ENCODE data around the gene BTBD17.

BTBD17 gene

DNA sequence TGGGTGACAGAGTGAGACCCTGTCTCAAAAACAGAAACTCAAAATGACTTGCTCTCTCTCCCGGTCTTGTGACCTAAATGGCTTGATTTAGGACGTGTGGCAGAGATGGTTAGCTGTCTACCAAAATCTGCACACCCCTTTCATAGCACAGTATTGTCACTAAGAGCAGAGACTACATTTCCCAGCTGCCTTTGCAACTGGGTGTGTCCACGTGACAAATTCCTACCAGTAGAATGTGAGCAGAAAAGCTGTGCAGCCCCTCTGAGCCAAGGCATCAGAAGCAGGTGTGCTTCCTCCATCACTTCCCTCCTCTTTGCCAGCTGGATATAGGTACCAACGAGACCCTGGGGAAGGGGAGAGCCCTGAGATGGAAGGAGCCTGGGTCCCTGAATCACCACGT lies 31.2 kb upstream of the BTBD17 start:
- H3K36me3 ChIP-seq (ENCODE audit: control insufficient read depth, insufficient read depth, low read length) = no peaks in the 10 kb centered on the region
- no peaks in the 10 kb centered on the region for H3K27me3 ChIP-seq (ENCODE audit: control insufficient read depth, insufficient read depth, low read length)
- no peak overlapping the region for H3K4me2 ChIP-seq (ENCODE audit: low read length)
- H3K27ac ChIP-seq = no peak overlapping the region
- H3K4me3 ChIP-seq (ENCODE audit: low read depth, low read length) = no peak overlapping the region
- peaks cover 10% of the 10 kb centered on the region for H3K4me1 ChIP-seq
- no peak overlapping the region for H3K9ac ChIP-seq
- H3K9me3 ChIP-seq (ENCODE audit: control insufficient read depth, low read length) = no peaks in the 10 kb centered on the region
- H3K79me2 ChIP-seq = no peaks in the 10 kb centered on the region
- H2AFZ ChIP-seq = no peak overlapping the region
- TF ChIP-seq, protein P1, sequence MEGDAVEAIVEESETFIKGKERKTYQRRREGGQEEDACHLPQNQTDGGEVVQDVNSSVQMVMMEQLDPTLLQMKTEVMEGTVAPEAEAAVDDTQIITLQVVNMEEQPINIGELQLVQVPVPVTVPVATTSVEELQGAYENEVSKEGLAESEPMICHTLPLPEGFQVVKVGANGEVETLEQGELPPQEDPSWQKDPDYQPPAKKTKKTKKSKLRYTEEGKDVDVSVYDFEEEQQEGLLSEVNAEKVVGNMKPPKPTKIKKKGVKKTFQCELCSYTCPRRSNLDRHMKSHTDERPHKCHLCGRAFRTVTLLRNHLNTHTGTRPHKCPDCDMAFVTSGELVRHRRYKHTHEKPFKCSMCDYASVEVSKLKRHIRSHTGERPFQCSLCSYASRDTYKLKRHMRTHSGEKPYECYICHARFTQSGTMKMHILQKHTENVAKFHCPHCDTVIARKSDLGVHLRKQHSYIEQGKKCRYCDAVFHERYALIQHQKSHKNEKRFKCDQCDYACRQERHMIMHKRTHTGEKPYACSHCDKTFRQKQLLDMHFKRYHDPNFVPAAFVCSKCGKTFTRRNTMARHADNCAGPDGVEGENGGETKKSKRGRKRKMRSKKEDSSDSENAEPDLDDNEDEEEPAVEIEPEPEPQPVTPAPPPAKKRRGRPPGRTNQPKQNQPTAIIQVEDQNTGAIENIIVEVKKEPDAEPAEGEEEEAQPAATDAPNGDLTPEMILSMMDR (IDR thresholded peaks at IDR 0.05) = no peak

DNA sequence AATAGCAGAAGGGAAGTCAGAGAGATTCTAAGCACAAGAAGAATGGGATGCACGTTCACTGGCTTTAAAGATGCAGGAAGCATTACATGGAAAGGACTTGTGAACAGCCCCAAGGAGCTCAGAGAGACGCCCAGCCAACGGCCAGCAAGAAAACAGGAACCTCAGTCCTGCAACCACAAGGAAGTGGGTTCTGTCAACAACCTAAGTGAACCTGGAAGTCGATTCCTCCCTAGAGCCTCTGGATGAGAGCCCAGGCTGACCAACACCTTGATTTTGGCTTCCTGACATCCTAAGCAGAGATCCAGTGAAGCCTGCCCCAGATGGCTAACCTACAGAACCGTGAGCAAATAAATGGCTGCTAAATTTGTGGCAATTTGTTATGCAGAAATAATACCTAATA lies 30.1 kb upstream of the BTBD17 start:
- Histone ChIP-seq H3K27me3 (ENCODE audit: control insufficient read depth, insufficient read depth, low read length) (no peaks in the 10 kb centered on the region), H3K9ac (no peak overlapping the region), H3K4me1 (peaks cover 10% of the 10 kb centered on the region), H3K9me3 (ENCODE audit: control insufficient read depth, low read length) (no peaks in the 10 kb centered on the region), H3K4me2 (ENCODE audit: low read length) (no peak overlapping the region), H3K36me3 (ENCODE audit: control insufficient read depth, insufficient read depth, low read length) (no peaks in the 10 kb centered on the region), H3K4me3 (ENCODE audit: low read depth, low read length) (no peak overlapping the region), H3K27ac (no peak overlapping the region), H2AFZ (no peak overlapping the region), H3K79me2 (no peaks in the 10 kb centered on the region)
- TF ChIP-seq, protein P1 (IDR thresholded peaks at IDR 0.05) = no peak

DNA sequence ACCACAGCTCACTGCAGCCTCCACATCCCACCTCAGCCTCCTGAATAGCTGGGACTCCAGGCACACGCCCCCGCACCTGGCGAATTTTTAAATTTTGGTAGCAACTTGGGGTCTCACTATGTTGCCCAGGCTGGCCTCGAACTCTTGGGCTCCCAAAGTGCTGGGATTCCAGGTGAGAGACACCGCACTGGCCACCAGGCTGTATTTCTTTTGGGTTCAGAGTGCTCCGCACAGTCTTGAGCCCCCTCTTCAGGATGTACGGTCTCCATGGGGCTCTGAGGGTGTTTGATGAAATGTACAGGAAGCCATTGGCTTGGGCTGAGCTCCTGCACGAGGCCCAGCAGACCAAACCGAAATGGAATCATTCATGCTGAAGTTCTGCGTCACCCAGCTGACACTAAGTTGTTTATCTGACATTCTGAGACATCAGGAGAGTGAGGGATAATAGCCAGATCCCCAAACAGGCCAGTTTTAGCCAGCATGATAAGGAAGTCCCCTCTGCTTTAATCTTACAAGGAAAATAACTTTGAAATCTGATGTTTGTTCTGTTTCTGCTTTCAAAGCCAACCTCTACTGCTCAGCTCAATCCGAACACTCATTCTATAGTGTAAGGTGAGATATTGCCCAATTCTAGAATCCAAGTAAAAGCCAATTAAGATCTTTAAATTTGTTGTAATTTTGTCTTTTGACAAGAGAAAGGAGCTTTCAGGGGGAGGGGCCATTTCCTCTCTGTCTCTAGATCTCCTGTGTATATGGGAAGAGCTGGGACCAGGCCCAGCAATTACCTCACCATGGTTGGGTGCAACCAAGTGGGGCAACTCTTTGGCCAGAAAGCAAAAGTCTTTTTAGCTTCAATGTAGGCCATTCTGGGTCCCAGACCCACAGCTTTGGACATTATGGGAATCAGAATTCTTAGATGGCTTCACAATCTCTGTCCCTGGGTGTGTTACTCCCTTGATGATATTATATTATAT lies 29.3 kb upstream of the BTBD17 start:
- Histone ChIP-seq H3K9me3 (ENCODE audit: control insufficient read depth, low read length) (no peaks in the 10 kb centered on the region), H3K4me2 (ENCODE audit: low read length) (no peak overlapping the region), H3K27me3 (ENCODE audit: control insufficient read depth, insufficient read depth, low read length) (no peaks in the 10 kb centered on the region), H2AFZ (no peak overlapping the region), H3K27ac (no peak overlapping the region), H3K4me3 (ENCODE audit: low read depth, low read length) (no peak overlapping the region), H3K4me1 (peaks cover 10% of the 10 kb centered on the region), H3K79me2 (no peaks in the 10 kb centered on the region), H3K36me3 (ENCODE audit: control insufficient read depth, insufficient read depth, low read length) (no peaks in the 10 kb centered on the region), H3K9ac (no peak overlapping the region)
- TF ChIP-seq, protein P1 (IDR thresholded peaks at IDR 0.05) = no peak

DNA sequence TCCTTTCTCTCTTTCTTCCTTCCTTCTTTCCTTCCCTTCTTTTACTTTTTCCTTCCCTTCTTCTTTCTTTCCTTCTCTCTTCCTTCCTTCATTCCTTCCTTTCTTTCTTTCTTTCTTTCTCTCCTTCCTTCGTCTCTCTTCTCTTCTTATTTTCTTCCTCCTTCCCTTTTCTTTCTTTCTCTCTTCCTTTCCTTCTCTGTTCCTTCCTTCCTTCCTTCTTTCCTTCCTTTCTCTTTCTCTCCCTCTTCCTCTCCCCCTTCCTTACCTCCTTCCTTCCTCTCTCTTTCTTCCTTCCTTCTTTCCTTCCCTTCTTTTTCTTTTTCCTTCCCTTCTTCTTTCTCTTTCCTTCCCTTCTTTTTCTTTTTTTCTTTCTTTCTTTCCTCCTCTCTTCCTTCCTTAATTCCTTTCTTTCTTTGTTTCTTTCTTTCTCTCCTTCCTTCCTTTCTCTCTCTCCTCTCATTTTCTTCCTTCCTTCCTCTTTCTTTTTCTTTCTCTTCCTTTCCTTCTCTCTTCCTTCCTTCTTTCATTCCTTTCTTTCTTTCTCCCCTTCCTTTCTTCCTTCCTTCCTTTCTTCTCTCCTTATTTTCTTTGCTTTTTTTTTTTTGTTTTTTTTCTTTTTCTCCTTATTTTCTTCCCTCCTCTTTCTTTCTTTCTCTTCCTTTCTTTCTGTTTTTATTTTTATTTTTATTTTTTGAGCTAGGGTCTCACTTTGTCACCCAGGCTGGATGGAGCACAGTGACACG lies 28.4 kb upstream of the BTBD17 start:
- Histone ChIP-seq H3K4me1 (peaks cover 4% of the 10 kb centered on the region), H3K9me3 (ENCODE audit: control insufficient read depth, low read length) (no peaks in the 10 kb centered on the region), H3K27me3 (ENCODE audit: control insufficient read depth, insufficient read depth, low read length) (no peaks in the 10 kb centered on the region), H3K4me2 (ENCODE audit: low read length) (no peak overlapping the region), H3K27ac (no peak overlapping the region), H3K36me3 (ENCODE audit: control insufficient read depth, insufficient read depth, low read length) (no peaks in the 10 kb centered on the region), H3K79me2 (no peaks in the 10 kb centered on the region), H3K9ac (no peak overlapping the region), H3K4me3 (ENCODE audit: low read depth, low read length) (no peak overlapping the region), H2AFZ (no peak overlapping the region)
- TF ChIP-seq, protein P1 (IDR thresholded peaks at IDR 0.05) = no peak

All from parathyroid adenoma (tissue), 2 donors.